Pancreas (tissue), 10 donors: ENCODE data around the gene FBXO9. TPM values are rescaled to one million over a fixed set of nuclear protein-coding genes. Genes with fewer than 3 reads are reported as not detected.

ENCODE experiments used
- ATAC-seq, 4 donors: fragments of 200-7000 bp; cut with Tn5 transposase; one replicate each; pipeline versions ENCODE4 v1.8.0 to v1.9.1; 2020; ENCODE audit warnings: mild to moderate bottlenecking in 4 of 4, moderate library complexity in 4 of 4
- DNase-seq, 6 donors: peaks; one replicate each; pipeline ENCODE4 v3.0.0-alpha.2; 2020
- FAIRE-seq: peaks from 2 replicates; lab custom pipeline; 2012; peaks lifted over from hg19 to GRCh38; lab: Jason Lieb, UNC
- H3K27ac ChIP-seq, 4 donors: fragments of 200-600 bp; sonication (generic); 1 replicate in 3 of 4; 2 replicates in 1 of 4; pipeline versions ENCODE4 v1.5.0 to v1.8.0; 2020
- H3K27me3 ChIP-seq, 4 donors: fragments of 200-600 bp; one replicate each; pipeline ENCODE4 v1.8.0; 2021
- H3K36me3 ChIP-seq, 3 donors: fragments of 200-600 bp; sonication (generic) in 1 of 3; one replicate each; pipeline versions ENCODE4 v1.5.0 to v1.8.0; 2020 to 2021
- H3K4me1 ChIP-seq, 3 donors: fragments of 200-600 bp; one replicate each; pipeline ENCODE4 v1.8.0; 2021
- H3K4me3 ChIP-seq, 4 donors: fragments of 200-600 bp; sonication (generic) in 2 of 4; one replicate each; pipeline versions ENCODE4 v1.5.0 to v1.8.0; 2020 to 2021
- H3K9me3 ChIP-seq, 4 donors: fragments of 200-600 bp; one replicate each; pipeline ENCODE4 v1.8.0; 2021
- CTCF ChIP-seq, 4 donors: fragments of 200-600 bp; sonication (generic) in 3 of 4; IDR thresholded peaks; one replicate each; pipeline versions ENCODE4 v1.5.0 to v1.8.0; 2021; ENCODE audit warnings: antibody characterized with exemption in 4 of 4
- WGBS, 2 donors: extraction: QIAGEN DNeasy Blood & Tissue Kit; methylation state at CpG; one replicate each; pipeline ENCODE4 v1.1.7; 2013; 5-methylcytosine and 5-hydroxymethylcytosine counted together
- intact Hi-C, 3 donors: fragments of 100-400 bp; cut with DNase I; formaldehyde crosslinking; loops; one replicate each; pipeline versions ENCODE4 v1.11.1 to v1.14.2; 2022
- polyA plus RNA-seq, 2 donors: library from polyadenylated mRNA; stranded (reverse); fragments of 200-250 nt; gene quantifications; one replicate each; pipeline ENCODE4 v1.2.3, GENCODE V29; 2013
- total RNA-seq, 6 donors: library from RNA; stranded (reverse); fragmentation: NEBNext Ultra II Directional in 4 of 6; extraction: Animal tissue kit (Norgen Biotek cat#: 25700) in 4 of 6; gene quantifications; one replicate each; pipeline versions ENCODE4 v1.2.1 to v1.2.4, GENCODE V29; 2021 to 2023
- donor health status: healthy with polysubstance abuse.
- donor health status: DM: no; HTN: no; CAD: no; lungs with moderate emphysema.
- donor health status: DM: no; HTN: no; CAD: no.
- donor health status: control.
- donor health status: control.
- donor health status: Bipolar disorder and iron deficiency.
- donor health status: DM: yes; HTN: yes; CAD: no.
- donor health status: DM: no; HTN: no; CAD: no.
- donor health status: DM: no; HTN: no; CAD: no.
- donor health status: DM: yes; HTN: yes; CAD: no.

Gene FBXO9
- total and polyA plus RNA-seq, 8 donors: 30.9 to 66.1 (median 49.7) TPM

- 94 to 97% methylated on average over 3 of the region's 3 CpGs for WGBS, 2 donors
- no peaks in the 10 kb centered on the region for H3K27me3 ChIP-seq
- FAIRE-seq (no peak), DNase-seq (no peak), ATAC-seq (no peak)
- intact Hi-C loops: no loop called here
- TF ChIP-seq CTCF (IDR thresholded peaks at IDR 0.05): no peak
- no peak overlapping the region for H3K4me3 ChIP-seq
- no peaks in the 10 kb centered on the region for H3K4me1 ChIP-seq
- no peaks in the 10 kb centered on the region for H3K9me3 ChIP-seq
- peaks cover 0 to 21% (median 3%) of the 10 kb centered on the region in 3 donors for H3K36me3 ChIP-seq
- no peak overlapping the region for H3K27ac ChIP-seq
Observed at GRCh38 chr6:53103993-53104675, 38.9 kb downstream of the FBXO9 start.

GRCh38 chr6:53104916-53105315 lies 39.7 kb downstream of the FBXO9 start:
- peaks cover 0 to 21% (median 3%) of the 10 kb centered on the region in 3 donors for H3K36me3 ChIP-seq
- ATAC-seq: no peak
- no peaks in the 10 kb centered on the region for H3K27me3 ChIP-seq
- no peak for TF ChIP-seq CTCF (IDR thresholded peaks at IDR 0.05)
- intact Hi-C loops: no loop called here
- no peaks in the 10 kb centered on the region for H3K4me1 ChIP-seq
- DNase-seq: no peak
- H3K9me3 ChIP-seq: no peaks in the 10 kb centered on the region
- H3K4me3 ChIP-seq: no peak overlapping the region
- H3K27ac ChIP-seq: no peak overlapping the region
- no peak for FAIRE-seq

- FAIRE-seq: no peak
- H3K27ac ChIP-seq: no peak overlapping the region
- ATAC-seq: no peak
Observed at GRCh38 chr6:53107091-53107490, 41.9 kb downstream of the FBXO9 start.

GRCh38 chr6:53109612-53110011 lies 44.4 kb downstream of the FBXO9 start:
- Histone ChIP-seq H3K9me3 (no peaks in the 10 kb centered on the region), H3K36me3 (no peaks in the 10 kb centered on the region), H3K27ac (no peak overlapping the region), H3K27me3 (no peaks in the 10 kb centered on the region), H3K4me1 (peaks cover 0 to 12% (median 10%) of the 10 kb centered on the region in 3 donors), H3K4me3 (no peak overlapping the region)
- 90 to 97% methylated on average over 2 of the region's 2 CpGs for WGBS, 2 donors
- ATAC-seq (no peak), DNase-seq (no peak), FAIRE-seq (no peak)
- intact Hi-C loops: no loop called here
- no peak for TF ChIP-seq CTCF (IDR thresholded peaks at IDR 0.05)

More at GRCh38 chr6:53107091-53107490, 41.9 kb downstream of the FBXO9 start:
- no peak for DNase-seq
- Histone ChIP-seq H3K9me3 (no peaks in the 10 kb centered on the region), H3K27me3 (no peaks in the 10 kb centered on the region), H3K36me3 (peaks cover 0 to 2% (median 0%) of the 10 kb centered on the region in 3 donors), H3K4me3 (no peak overlapping the region), H3K4me1 (peaks cover 0 to 2% (median 0%) of the 10 kb centered on the region in 3 donors)
- TF ChIP-seq CTCF (IDR thresholded peaks at IDR 0.05): no peak
- intact Hi-C loops: no loop called here
- WGBS, 2 donors: 96 to 97% methylated on average over 4 of the region's 4 CpGs

GRCh38 chr6:53111865-53112264 lies 46.7 kb downstream of the FBXO9 start:
- Histone ChIP-seq H3K27ac (peak overlapping the region in 1 of 4 donors; percentile 28), H3K4me3 (no peak overlapping the region), H3K27me3 (no peaks in the 10 kb centered on the region), H3K36me3 (no peaks in the 10 kb centered on the region), H3K4me1 (peaks cover 0 to 12% (median 10%) of the 10 kb centered on the region in 3 donors), H3K9me3 (no peaks in the 10 kb centered on the region)
- no peak for FAIRE-seq
- 50 to 58% methylated on average over 6 of the region's 6 CpGs for WGBS, 2 donors
- no peak for TF ChIP-seq CTCF (IDR thresholded peaks at IDR 0.05)
- DNase-seq: no peak
- intact Hi-C loops: no loop called here
- no peak for ATAC-seq
